ENCODE data around the gene SH2B2.
"Not testable (repeated sequence)": the region's sequence is repeated elsewhere in the genome, so short reads cannot be mapped to it uniquely, and the experiment has no call there.

SH2B2 gene

DNA sequence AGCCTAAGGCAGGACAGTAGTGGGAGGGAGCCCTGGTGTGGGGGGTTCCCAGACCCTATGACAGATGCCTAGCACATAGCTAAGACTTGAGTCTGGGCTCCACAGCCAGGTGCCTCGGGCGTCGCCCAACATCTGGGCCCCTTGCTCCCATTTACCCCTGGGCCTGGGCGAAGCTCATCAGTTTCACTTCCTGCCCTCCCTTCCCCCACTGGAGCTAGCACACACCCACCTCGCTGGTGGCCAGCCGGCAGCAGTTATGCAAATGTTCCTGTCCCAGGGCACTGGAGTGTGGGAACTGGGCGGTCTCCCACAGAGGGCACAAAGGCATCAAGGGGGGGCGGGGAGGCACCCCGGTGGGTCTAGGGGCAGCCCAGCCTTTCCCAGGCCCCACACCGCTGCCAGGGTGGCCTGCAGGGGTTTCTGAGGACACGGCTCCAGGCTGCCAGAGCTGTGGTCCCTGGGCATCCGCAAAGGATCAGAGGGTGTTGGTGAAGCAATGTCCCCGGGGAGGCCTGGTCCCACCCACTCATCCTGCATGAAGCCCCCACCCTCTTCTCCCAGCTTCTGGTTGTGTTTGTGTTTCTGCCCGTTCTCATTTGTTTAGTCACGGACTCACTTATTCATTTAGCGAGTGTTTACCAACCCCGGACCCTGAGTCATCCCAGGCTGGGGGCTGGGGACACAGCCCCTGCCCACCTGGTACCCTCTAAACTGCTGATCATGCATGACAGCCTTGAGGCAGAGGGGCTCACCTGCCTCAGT lies 20.4 kb downstream of the SH2B2 start:
- no peak for DNase-seq

DNA sequence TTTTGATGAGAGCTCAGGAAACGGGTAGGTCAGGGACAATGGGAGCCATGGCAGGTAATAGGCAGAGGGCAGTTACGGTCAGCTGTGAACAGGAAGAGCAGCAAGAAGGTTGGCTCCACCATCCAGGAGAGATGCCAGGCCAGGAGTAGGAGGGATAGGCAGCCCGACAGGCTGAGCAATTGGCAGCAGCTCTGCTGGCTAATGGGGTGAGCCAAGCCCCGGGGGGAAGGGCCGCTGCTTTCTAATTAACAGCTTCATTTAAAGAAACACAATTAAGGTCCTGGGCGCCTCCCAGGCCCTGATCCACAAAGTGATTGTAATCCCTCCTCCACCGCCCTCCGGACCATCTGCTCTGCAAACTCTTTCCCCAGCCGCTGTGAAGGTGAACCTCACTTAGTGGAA lies 23.7 kb downstream of the SH2B2 start:
- DNase-seq, result no peak

GRCh38 chr7:102312317-102312716 lies 25.6 kb downstream of the SH2B2 start:
- DNase-seq, result no peak

GRCh38 chr7:102313997-102314780 lies 27.5 kb downstream of the SH2B2 start:
- DNase-seq, result no peak

DNA sequence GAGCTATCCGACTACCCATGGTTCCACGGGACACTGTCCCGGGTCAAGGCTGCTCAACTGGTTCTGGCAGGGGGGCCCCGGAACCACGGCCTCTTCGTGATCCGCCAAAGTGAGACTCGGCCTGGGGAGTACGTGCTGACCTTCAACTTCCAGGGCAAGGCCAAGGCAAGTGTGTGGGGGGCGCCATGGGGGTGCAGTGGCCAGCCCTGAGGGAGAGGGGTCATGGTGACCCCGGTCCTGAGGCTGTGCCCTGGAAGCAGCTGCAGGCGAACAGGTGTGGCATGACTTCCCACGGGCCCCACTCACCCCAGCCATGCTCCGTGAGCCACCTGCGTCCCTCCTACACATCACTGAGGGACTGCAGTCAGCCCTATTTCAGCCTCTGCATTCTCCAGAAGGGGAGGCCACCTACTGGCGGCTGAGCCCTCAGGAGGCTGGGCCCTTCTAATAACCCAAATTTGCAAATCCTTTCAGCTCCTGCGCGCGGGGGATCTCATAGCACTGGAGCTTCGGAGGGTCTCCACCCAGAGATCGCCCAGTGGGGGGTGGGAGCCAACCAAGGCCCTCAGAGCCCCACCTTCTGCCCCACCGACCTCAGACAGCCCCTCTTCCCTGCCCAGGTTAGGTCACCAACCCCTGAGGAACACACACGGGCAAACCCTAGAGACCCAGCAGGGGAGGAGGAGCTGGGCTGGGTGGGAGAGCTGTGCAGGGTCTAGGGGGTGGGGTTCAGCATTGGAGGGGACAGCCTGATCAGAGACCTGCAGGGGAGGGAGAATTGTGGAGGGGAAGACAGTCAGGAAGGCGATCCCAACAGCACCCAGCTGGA lies 30.8 kb downstream of the SH2B2 start:
- DNase-seq, result no peak

GRCh38 chr7:102318482-102318971 lies 31.9 kb downstream of the SH2B2 start:
- no peak for DNase-seq

GRCh38 chr7:102319671-102320070 lies 33.0 kb downstream of the SH2B2 start:
- no peak for DNase-seq

GRCh38 chr7:102320181-102320580 lies 33.5 kb downstream of the SH2B2 start:
- no peak for DNase-seq

DNA sequence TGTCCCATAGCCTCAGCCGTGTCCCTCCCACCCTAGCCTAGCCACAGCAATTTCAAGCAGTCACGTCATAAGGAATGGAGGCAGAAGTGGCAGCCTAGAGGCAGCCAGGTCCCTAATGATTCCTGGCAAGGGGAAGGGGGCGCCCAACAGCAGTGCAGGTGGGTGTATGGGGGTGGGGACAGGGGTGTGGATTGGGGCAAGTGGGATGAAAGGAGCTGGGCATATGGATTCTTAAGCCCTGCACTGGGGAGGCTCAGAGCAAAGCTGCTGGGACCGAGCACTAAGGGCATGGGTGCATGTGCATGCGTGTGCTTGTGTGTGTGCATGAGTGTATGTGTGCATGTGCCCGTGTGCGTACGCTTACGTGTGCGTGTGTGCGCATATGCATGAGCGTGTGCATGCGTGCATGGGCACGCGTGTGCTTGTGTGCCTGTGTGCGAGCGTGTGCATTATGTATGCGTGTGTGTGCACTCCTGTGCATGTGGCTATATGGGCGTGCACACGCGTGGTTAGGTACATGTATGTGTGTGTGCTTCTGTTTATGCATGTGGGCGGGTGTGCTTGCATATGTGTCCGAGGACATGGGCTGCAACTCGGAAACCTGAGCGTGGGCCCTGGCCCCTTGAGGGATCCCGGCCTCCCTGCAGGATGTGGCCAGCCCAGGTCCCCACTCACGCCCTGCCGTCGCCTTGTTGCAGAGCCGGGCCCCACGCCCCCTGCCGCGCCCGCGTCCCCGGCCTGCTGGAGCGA lies 34.1 kb downstream of the SH2B2 start:
- no peak for DNase-seq

GRCh38 chr7:102321351-102322201 lies 34.9 kb downstream of the SH2B2 start:
- no peak for DNase-seq

GRCh38 chr7:102322202-102322715 lies 35.6 kb downstream of the SH2B2 start:
- DNase-seq, result no peak

DNA sequence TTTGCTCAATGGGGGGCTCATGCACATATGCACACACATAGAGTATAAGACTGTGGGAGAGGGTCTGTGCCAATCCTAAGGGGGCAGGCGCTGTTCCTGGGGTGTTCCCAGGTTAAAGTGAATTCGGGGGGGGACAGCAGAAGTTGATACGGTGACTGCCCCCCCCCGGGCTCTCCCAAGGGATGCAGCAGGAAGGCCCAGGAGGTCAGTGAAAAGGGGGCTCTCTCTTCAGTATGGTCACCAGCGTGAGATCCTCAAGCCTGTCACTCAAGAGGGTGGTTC lies 37.2 kb downstream of the SH2B2 start:
- DNase-seq, result no peak

- DNase-seq, result not testable (repeated sequence)
These were observed 38.4 kb downstream of the SH2B2 start for GRCh38 chr7:102325106-102325505.

- no peak for DNase-seq
These were observed 39.7 kb downstream of the SH2B2 start for GRCh38 chr7:102326157-102326889.

DNA sequence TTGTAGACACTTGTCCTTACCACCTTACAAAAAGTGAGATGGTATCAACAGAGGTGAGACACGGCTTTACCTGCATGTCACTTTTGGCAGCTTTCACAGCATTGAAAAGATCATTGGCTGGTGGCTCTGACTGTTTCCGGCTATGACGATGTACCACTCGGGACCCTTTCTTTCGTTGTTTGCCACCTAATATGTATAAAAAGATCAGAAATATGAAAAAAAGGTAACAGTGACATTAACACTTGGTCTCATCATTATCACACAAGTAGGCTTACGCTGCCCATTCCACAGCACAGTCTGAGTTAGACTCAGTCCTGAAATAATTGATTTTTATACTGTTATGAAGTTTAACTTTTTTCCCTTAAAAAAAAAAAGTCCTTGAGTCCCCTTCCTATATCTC lies 40.5 kb downstream of the SH2B2 start:
- not testable (repeated sequence) for DNase-seq

DNA sequence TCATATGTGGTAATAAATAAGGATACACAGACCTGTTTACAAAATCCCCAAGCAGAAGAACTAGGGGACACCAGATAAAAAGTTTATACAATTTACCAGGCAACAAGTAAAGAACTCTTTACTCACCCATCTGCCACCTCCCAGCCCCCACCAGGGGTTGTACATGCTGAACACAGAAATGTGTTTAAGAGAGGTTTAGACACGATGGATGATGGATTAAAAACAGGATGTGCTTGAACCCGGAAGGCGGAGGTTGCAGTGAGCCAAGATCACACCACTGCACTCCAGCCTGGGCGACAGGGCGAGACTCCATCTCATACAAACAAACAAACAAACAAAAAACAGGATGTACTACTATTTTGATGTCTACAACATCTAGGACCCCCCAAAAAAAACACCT lies 42.2 kb downstream of the SH2B2 start:
- DNase-seq, result not testable (repeated sequence)

- DNase-seq, result not testable (repeated sequence)
These were observed 42.7 kb downstream of the SH2B2 start for GRCh38 chr7:102329366-102329765.

- not testable (repeated sequence) for DNase-seq
These were observed 44.2 kb downstream of the SH2B2 start for GRCh38 chr7:102330666-102331460.

- not testable (repeated sequence) for DNase-seq
These were observed 48.9 kb downstream of the SH2B2 start for GRCh38 chr7:102335574-102335973.

GRCh38 chr7:102337002-102337401 lies 50.3 kb downstream of the SH2B2 start:
- DNase-seq, result not testable (repeated sequence)

All from T-helper 9 cell (primary cell).